NCI-H1092 treated with DMSO at 0.1 percent for 48 hours (cell line): ENCODE data around the gene LPAR5.

Experiments used
- DNase-seq: peaks from one replicate; lab custom pipeline; 2025; lab: John Stamatoyannopoulos, UW

The LPAR5 gene

GRCh38 chr12:6638305-6638704 lies 2.5 kb upstream of the LPAR5 start:
- DNase-seq: no peak

- no peak for DNase-seq
Observed at GRCh38 chr12:6635375-6635855, 344 bp downstream of the LPAR5 start.

GRCh38 chr12:6632026-6632983 lies 3.5 kb downstream of the LPAR5 start:
- DNase-seq: no peak

- DNase-seq: no peak
Observed at GRCh38 chr12:6631549-6631961, 4.2 kb downstream of the LPAR5 start.

GRCh38 chr12:6630736-6631135 lies 5.0 kb downstream of the LPAR5 start:
- DNase-seq: no peak

GRCh38 chr12:6627616-6628015 lies 8.1 kb downstream of the LPAR5 start:
- DNase-seq: no peak

- no peak for DNase-seq
Observed at GRCh38 chr12:6626654-6627283, 9.0 kb downstream of the LPAR5 start.

GRCh38 chr12:6620885-6621274 lies 14.9 kb downstream of the LPAR5 start:
- no peak for DNase-seq

GRCh38 chr12:6620137-6620884 lies 15.4 kb downstream of the LPAR5 start:
- DNase-seq: no peak

GRCh38 chr12:6618483-6619225 lies 17.1 kb downstream of the LPAR5 start:
- no peak for DNase-seq

- no peak for DNase-seq
Observed at GRCh38 chr12:6615802-6616201, 20.0 kb downstream of the LPAR5 start.

GRCh38 chr12:6614513-6615172 lies 21.1 kb downstream of the LPAR5 start:
- DNase-seq: no peak

- peak; percentile 98 for DNase-seq
Observed at GRCh38 chr12:6613776-6614512, 21.8 kb downstream of the LPAR5 start.

- DNase-seq: peak; percentile 92
Observed at GRCh38 chr12:6613015-6613775, 22.6 kb downstream of the LPAR5 start.

- DNase-seq: no peak
Observed at GRCh38 chr12:6612652-6613014, 23.1 kb downstream of the LPAR5 start.

- no peak for DNase-seq
Observed at GRCh38 chr12:6612247-6612646, 23.5 kb downstream of the LPAR5 start.

- no peak for DNase-seq
Observed at GRCh38 chr12:6608592-6609281, 27.0 kb downstream of the LPAR5 start.

- DNase-seq: peak; percentile 91
Observed at GRCh38 chr12:6607751-6608591, 27.8 kb downstream of the LPAR5 start.
